Measurements from ENCODE around the gene ZNF879. TPM values are rescaled to one million over a fixed set of nuclear protein-coding genes. Genes with fewer than 3 reads are reported as not detected.

ZNF879 gene
- total and polyA plus RNA-seq, 4 donors = 1.4 to 5.2 (median 2.8) TPM

- H3K4me1 ChIP-seq (ENCODE audit: control insufficient read depth in 5 of 5, insufficient read depth in 5 of 5, low read length in 5 of 5) = no peaks in the 10 kb centered on the region
- H3K9me3 ChIP-seq (ENCODE audit: control insufficient read depth in 4 of 4, insufficient read depth in 3 of 4, low read length in 3 of 4) = peaks cover 0 to 79% (median 19%) of the 10 kb centered on the region in 4 donors
- no peak for ATAC-seq (ENCODE audit: insufficient read depth, low FRiP score)
- 93 to 94% methylated on average over 10 of the region's 10 CpGs for WGBS, 2 donors
- no peak for DNase-seq
- no peak overlapping the region for H3K4me3 ChIP-seq
- H3K27me3 ChIP-seq (ENCODE audit: control insufficient read depth in 3 of 3, insufficient read depth in 3 of 3, low read length in 2 of 3) = no peaks in the 10 kb centered on the region
- H3K9ac ChIP-seq (ENCODE audit: insufficient read depth in 1 of 2, low read length in 2 of 2) = no peak overlapping the region
- peaks cover 0 to 9% (median 1%) of the 10 kb centered on the region in 4 donors for H3K36me3 ChIP-seq (ENCODE audit: control insufficient read depth in 4 of 4, insufficient read depth in 4 of 4, low read length in 4 of 4)
- no peak for TF ChIP-seq CTCF (IDR thresholded peaks at IDR 0.05; ENCODE audit: control extremely low read depth, extremely low read depth)
- no peak overlapping the region for H3K27ac ChIP-seq (ENCODE audit: low read depth in 1 of 2, low read length in 1 of 2)
Observed at GRCh38 chr5:178983728-178984127, 39.9 kb upstream of the ZNF879 start.

GRCh38 chr5:178984145-178985072 is 39.2 kb upstream of the ZNF879 start:
- Histone ChIP-seq H3K9me3 (ENCODE audit: control insufficient read depth in 4 of 4, insufficient read depth in 3 of 4, low read length in 3 of 4) (peaks cover 0 to 79% (median 14%) of the 10 kb centered on the region in 4 donors), H3K4me1 (ENCODE audit: control insufficient read depth in 5 of 5, insufficient read depth in 5 of 5, low read length in 5 of 5) (no peaks in the 10 kb centered on the region), H3K27me3 (ENCODE audit: control insufficient read depth in 3 of 3, insufficient read depth in 3 of 3, low read length in 2 of 3) (no peaks in the 10 kb centered on the region), H3K9ac (ENCODE audit: insufficient read depth in 1 of 2, low read length in 2 of 2) (no peak overlapping the region), H3K36me3 (ENCODE audit: control insufficient read depth in 4 of 4, insufficient read depth in 4 of 4, low read length in 4 of 4) (peaks cover 0 to 5% (median 0%) of the 10 kb centered on the region in 4 donors), H3K27ac (ENCODE audit: low read depth in 1 of 2, low read length in 1 of 2) (no peak overlapping the region), H3K4me3 (no peak overlapping the region)
- ATAC-seq (ENCODE audit: insufficient read depth, low FRiP score) (no peak), DNase-seq (no peak)
- TF ChIP-seq CTCF (IDR thresholded peaks at IDR 0.05; ENCODE audit: control extremely low read depth, extremely low read depth) = no peak
- 93 to 94% methylated on average over 37 of the region's 37 CpGs for WGBS, 2 donors

GRCh38 chr5:178986326-178986960 is 37.2 kb upstream of the ZNF879 start:
- TF ChIP-seq CTCF (IDR thresholded peaks at IDR 0.05; ENCODE audit: control extremely low read depth, extremely low read depth) = no peak
- peaks cover 0 to 82% (median 13%) of the 10 kb centered on the region in 4 donors for H3K9me3 ChIP-seq (ENCODE audit: control insufficient read depth in 4 of 4, insufficient read depth in 3 of 4, low read length in 3 of 4)

More at GRCh38 chr5:178986326-178986960, 37.2 kb upstream of the ZNF879 start:
- ATAC-seq (ENCODE audit: insufficient read depth, low FRiP score) = no peak
- 98% methylated on average over 41 to 43 of the region's 43 CpGs for WGBS, 2 donors
- Histone ChIP-seq H3K27me3 (ENCODE audit: control insufficient read depth in 3 of 3, insufficient read depth in 3 of 3, low read length in 2 of 3) (no peaks in the 10 kb centered on the region), H3K4me1 (ENCODE audit: control insufficient read depth in 5 of 5, insufficient read depth in 5 of 5, low read length in 5 of 5) (no peaks in the 10 kb centered on the region), H3K4me3 (no peak overlapping the region), H3K27ac (ENCODE audit: low read depth in 1 of 2, low read length in 1 of 2) (no peak overlapping the region), H3K9ac (ENCODE audit: insufficient read depth in 1 of 2, low read length in 2 of 2) (no peak overlapping the region), H3K36me3 (ENCODE audit: control insufficient read depth in 4 of 4, insufficient read depth in 4 of 4, low read length in 4 of 4) (peaks cover 0 to 4% (median 0%) of the 10 kb centered on the region in 4 donors)
- DNase-seq = no peak

All from lung (tissue), 12 donors.